GM19193 (cell line): Measurements from ENCODE around the gene TLR3.

Experiments
- POLR2A ChIP-seq: IDR thresholded peaks from 4 replicates; pipeline ENCODE4 v1.6.1; 2011; ENCODE audit not compliant: insufficient read depth, insufficient read length; ENCODE audit errors: extremely low read depth

The TLR3 gene

GRCh38 chr4:186068581-186069348 lies at the start of gene TLR3:
TLR3 (plus strand) TSS chr4:186069156; CDS start chr4:186076620, 7,464 bp downstream.
- no peak for TF ChIP-seq POLR2A

- TF ChIP-seq POLR2A, result no peak
Measured at GRCh38 chr4:186019269-186019668, 49.7 kb upstream of the TLR3 start.

- TF ChIP-seq POLR2A, result no peak
Measured at GRCh38 chr4:186020106-186020792, 48.7 kb upstream of the TLR3 start.

GRCh38 chr4:186020793-186021407 lies 48.1 kb upstream of the TLR3 start:
- TF ChIP-seq POLR2A, result no peak

GRCh38 chr4:186021461-186022167 lies 47.3 kb upstream of the TLR3 start:
- TF ChIP-seq POLR2A, result no peak

- no peak for TF ChIP-seq POLR2A
Measured at GRCh38 chr4:186023975-186024374, 45.0 kb upstream of the TLR3 start.

- no peak for TF ChIP-seq POLR2A
Measured at GRCh38 chr4:186024637-186025407, 44.1 kb upstream of the TLR3 start.

GRCh38 chr4:186025408-186025690 lies 43.6 kb upstream of the TLR3 start:
- no peak for TF ChIP-seq POLR2A

- TF ChIP-seq POLR2A, result no peak
Measured at GRCh38 chr4:186027405-186027804, 41.6 kb upstream of the TLR3 start.

- no peak for TF ChIP-seq POLR2A
Measured at GRCh38 chr4:186029571-186030398, 39.2 kb upstream of the TLR3 start.

- no peak for TF ChIP-seq POLR2A
Measured at GRCh38 chr4:186030399-186030775, 38.6 kb upstream of the TLR3 start.

- TF ChIP-seq POLR2A, result no peak
Measured at GRCh38 chr4:186030795-186031194, 38.2 kb upstream of the TLR3 start.

GRCh38 chr4:186032259-186032658 lies 36.7 kb upstream of the TLR3 start:
- TF ChIP-seq POLR2A, result no peak

- no peak for TF ChIP-seq POLR2A
Measured at GRCh38 chr4:186033027-186033426, 35.9 kb upstream of the TLR3 start.
